GM19351 (cell line): ENCODE results near the gene WWC2.

Source experiments
- ATAC-seq: cut with Tn5 transposase; IDR thresholded peaks from one replicate; pipeline ENCODE4 v1.9.1; 2021; ENCODE audit warnings: mild to moderate bottlenecking, moderate library complexity; ENCODE audit not compliant: unreplicated experiment

Gene WWC2

GRCh38 chr4:183348706-183349659, 249.9 kb downstream of the WWC2 start:
- ATAC-seq, result no peak

GRCh38 chr4:183349673-183350072, 250.6 kb downstream of the WWC2 start:
- no peak for ATAC-seq

DNA sequence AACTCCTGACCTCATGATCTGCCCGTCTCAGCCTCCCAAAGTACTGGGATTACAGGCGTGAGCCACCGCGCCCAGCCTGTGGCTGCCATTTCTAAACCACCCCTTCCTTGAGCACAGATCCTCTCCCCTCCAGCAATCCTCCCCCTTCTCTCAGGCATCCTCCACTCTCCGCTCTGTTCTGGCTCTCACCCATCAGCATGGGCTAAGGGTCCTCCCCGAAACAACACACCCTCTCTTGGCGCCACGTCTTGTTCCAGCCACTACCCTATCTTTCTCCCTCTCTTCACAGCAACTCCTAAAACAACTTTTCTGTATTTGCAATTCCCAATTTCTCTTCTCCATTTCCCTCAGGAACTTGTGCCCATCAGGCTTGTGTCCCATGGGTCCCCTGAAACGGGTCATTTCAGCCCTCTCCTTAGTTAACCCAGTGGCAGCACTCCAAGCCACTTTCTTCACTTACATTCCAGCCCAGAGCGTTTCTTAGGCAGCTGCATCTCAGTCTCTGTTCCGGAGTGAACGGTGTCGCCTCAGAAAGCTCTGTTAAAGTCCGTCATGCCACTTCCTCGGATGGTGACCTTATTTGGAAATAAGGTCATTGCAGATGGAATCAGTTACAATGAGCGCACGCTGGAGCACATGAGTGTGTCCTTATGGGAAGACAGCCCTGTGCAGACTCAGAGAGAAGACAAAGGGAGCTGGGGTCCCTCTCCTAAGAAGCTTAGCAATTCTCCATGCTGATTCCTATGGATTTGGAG, 251.4 kb downstream of the WWC2 start:
- ATAC-seq, result no peak

- ATAC-seq, result no peak
These were observed 253.5 kb downstream of the WWC2 start for GRCh38 chr4:183352546-183352945.

DNA sequence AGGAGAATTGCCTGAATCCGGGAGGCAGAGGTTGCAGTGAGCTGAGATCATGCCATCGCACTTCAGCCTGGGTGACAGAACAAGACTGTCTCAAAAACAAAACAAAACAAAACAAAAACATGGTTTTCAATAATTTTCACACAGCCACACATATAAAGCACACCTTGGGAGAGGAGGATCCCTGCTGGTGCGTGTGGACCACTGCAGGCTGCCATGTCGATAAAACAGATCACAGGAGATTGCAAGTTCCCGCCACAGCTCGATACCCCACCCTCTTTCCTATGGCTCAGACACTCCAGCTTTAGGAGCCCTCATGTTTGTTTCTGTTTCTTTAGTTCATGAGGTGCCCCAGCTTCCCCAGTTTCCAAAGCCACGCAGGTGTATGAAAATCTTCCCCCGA, 254.5 kb downstream of the WWC2 start:
- no peak for ATAC-seq

GRCh38 chr4:183354219-183354618, 255.2 kb downstream of the WWC2 start:
- ATAC-seq, result no peak

DNA sequence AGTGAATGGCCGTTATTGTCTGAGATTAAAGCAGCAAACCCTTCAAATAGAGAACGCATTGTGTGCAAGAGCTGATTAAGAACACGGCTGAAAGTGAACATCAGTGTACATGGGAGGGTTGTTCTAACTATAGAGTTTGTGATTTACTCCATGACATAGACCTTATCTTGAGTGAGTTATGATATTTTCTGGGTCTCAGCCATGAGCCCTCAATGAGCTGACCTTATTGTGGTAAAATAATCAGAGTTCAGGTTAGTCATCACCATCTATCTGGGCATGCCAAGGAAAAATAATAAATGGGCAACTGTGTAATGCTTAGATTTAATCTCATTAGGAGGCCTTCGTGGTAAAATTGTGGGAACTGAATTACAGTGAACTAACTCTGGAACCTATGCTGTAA, 256.3 kb downstream of the WWC2 start:
- no peak for ATAC-seq

GRCh38 chr4:183356173-183356830, 257.2 kb downstream of the WWC2 start:
- no peak for ATAC-seq

DNA sequence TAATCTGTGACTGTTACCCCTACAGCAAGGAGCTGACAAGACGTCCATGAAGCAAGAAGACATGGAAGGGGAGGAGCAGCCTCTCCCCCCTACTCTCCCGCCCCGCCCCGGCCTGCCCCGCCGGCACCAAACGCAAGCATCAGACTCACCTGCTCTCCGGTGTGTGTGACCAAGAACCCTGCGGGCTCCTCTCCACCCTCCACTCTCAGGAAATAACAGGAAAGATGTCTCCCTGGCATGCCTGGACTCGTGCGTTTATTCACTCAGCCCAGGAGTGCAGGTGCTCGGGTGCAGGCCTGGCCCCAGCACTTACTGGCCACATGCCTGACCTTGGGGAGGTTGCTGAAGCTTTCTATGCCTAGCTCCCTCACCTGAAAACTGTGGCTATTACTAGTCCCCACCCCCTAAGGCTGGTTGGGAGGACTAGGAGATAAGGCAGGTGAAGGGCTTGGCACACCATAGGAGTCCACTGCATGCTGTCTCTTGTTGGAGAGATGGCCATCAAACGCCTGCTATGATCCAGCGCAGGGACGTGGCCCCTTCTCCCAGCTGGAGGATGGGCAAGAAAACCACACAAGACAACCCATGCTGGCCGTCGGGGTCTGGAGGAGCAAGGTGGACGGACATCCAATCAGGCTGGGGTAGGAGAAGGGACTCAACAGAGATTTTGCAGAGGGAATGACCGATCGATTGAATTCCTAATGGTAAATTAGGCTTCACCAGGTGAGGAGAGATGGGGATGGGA, 258.0 kb downstream of the WWC2 start:
- no peak for ATAC-seq

GRCh38 chr4:183358215-183358755, 259.2 kb downstream of the WWC2 start:
- no peak for ATAC-seq

DNA sequence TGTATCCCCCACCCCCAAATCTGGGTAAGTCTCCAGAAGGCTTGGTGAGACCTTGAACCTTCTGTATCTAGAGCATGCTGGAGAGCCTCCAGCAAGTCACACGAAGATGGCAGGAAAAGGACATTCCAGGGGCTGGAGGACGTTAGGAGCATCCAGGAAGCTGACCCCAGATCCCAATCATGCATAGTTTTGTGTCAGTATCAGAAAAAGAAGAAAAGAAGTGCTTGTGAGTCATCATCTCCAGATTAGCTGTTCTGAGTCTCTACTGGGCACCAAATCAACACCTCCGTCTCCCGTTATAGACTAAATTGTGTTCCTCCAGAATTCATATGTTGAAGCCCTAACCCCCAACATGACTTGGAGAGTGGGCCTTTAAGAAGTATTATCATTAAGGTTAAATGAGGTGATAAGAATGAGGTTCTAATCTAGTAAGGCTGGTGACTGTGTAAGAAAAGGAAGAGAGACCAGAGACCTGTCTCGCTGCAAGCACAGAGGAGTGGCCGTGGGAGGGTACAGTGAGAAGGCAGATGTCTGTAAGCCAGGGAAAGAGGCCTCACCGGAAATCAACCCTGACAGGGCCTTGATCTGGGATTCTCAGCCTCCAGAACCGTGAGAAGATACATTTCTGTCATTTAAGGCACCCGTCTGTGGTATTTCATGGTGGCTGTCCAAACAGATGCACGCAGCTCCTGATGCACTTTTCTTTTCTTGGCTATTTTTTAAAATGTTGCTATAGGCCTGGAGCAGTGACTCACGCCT, 261.3 kb downstream of the WWC2 start:
- no peak for ATAC-seq

- ATAC-seq, result no peak
These were observed 263.0 kb downstream of the WWC2 start for GRCh38 chr4:183362036-183362435.

DNA sequence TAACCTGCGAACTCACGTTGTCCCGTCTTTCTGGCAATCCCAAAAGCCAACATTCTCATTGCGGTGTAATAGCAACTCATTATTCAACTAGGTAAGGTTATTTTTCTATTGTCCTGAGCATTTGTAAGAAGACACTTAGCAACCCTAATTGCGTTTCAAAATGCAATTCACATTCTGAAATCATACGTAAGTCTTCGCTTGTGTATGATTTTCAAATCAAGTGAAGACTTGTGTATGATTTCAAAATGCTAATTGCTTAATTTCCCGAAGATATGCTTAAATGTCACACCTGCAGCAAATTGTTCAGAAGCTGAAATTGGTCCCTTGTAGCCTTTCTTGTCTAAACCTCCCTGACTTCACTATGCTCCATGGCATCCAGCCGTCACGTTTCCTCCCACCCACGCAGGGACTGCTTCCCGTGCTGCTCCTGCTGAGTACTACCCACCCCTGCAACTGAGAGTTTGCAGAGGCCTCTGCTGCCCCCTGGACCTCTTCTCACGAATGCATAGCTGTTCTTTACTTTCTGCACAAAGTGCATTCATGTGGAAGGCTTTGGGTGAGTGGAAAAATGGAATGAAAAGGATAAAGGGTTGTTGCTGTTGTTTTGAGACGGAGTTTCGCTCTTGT, 264.0 kb downstream of the WWC2 start:
- no peak for ATAC-seq

DNA sequence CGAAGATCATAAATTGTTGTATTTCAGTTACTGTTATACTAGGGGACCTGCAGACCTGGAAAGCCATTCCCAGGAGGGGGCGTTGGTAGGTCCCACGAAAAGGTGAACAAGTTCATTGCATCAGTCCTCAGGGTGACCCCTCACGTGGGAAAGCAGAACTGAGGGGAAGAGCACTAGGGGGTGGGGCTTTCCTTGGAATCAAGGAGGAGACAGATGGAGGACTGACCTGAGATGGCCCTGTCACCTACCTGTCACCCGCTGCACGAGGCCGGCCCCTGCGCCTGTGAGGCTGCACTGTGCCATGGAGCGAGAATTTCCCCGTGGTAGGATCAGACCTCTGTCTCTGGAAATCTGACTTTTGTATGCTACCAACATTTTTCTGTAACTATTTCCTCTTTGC, 265.0 kb downstream of the WWC2 start:
- no peak for ATAC-seq

- ATAC-seq, result no peak
These were observed 267.3 kb downstream of the WWC2 start for GRCh38 chr4:183366206-183366835.

GRCh38 chr4:183369073-183369472, 270.0 kb downstream of the WWC2 start:
- no peak for ATAC-seq
